ENCODE data around the gene CWC27.

- no peak for TF ChIP-seq CHD2 (IDR thresholded peaks at IDR 0.05; ENCODE audit: low read length, partially characterized antibody)
- no peak for TF ChIP-seq POLR2AphosphoS5 (IDR thresholded peaks at IDR 0.05; ENCODE audit: low read depth, low read length)
- TF ChIP-seq EP300 (IDR thresholded peaks at IDR 0.05; ENCODE audit: borderline replicate concordance in 1 of 2, low read depth in 1 of 2, low read length in 1 of 2) = no peak
- TF ChIP-seq CTCF (IDR thresholded peaks at IDR 0.05) = no peak
- no peak for TF ChIP-seq MAX (IDR thresholded peaks at IDR 0.05; ENCODE audit: low read depth)
- TF ChIP-seq RFX5 (IDR thresholded peaks at IDR 0.05; ENCODE audit: low read length) = no peak
- no peak for TF ChIP-seq TAF1 (IDR thresholded peaks at IDR 0.05; ENCODE audit: borderline replicate concordance, low read depth, low read length)
- TF ChIP-seq REST (IDR thresholded peaks at IDR 0.05; ENCODE audit: low read depth, low read length) = no peak
- TF ChIP-seq FOXJ3 (CRISPR knock-in tag; IDR thresholded peaks at IDR 0.05) = no peak
- no peak for TF ChIP-seq USF2 (IDR thresholded peaks at IDR 0.05; ENCODE audit: borderline replicate concordance, low read depth, low read length)
Measured at GRCh38 chr5:64742411-64742810, 26.3 kb upstream of the CWC27 start.

Data from SK-N-SH (cell line).